ENCODE data around the gene MATR3.

Gene MATR3

GRCh38 chr5:139273322-139273571, 20.3 kb upstream of the MATR3 start:
- DNase-seq: no peak

- peak; percentile 76 to 87 (median 80) for DNase-seq
These were observed 19.8 kb upstream of the MATR3 start for GRCh38 chr5:139273572-139274289.

GRCh38 chr5:139275536-139275935, 18.0 kb upstream of the MATR3 start:
- no peak for DNase-seq

GRCh38 chr5:139275956-139276355, 17.6 kb upstream of the MATR3 start:
- DNase-seq: no peak

GRCh38 chr5:139276426-139276825, 17.1 kb upstream of the MATR3 start:
- DNase-seq: no peak

- DNase-seq: no peak
These were observed 16.4 kb upstream of the MATR3 start for GRCh38 chr5:139277171-139277570.

- no peak for DNase-seq
These were observed 14.8 kb upstream of the MATR3 start for GRCh38 chr5:139278540-139279274.

GRCh38 chr5:139282197-139282557, 11.4 kb upstream of the MATR3 start:
- DNase-seq: no peak

- DNase-seq: no peak
These were observed 10.0 kb upstream of the MATR3 start for GRCh38 chr5:139283252-139284166.

GRCh38 chr5:139284295-139284694, 9.2 kb upstream of the MATR3 start:
- no peak for DNase-seq

GRCh38 chr5:139285651-139286392, 7.7 kb upstream of the MATR3 start:
- no peak for DNase-seq

- no peak for DNase-seq
These were observed 5.5 kb upstream of the MATR3 start for GRCh38 chr5:139287890-139288635.

- DNase-seq: no peak
These were observed 2.5 kb upstream of the MATR3 start for GRCh38 chr5:139291051-139291450.

- DNase-seq: no peak
These were observed 386 bp upstream of the MATR3 start for GRCh38 chr5:139293202-139293506.

GRCh38 chr5:139294374-139295165, 1.0 kb downstream of the MATR3 start:
- DNase-seq: peak; percentile 40 to 78 (median 60)

GRCh38 chr5:139295346-139296057, 2.0 kb downstream of the MATR3 start:
- no peak for DNase-seq

- DNase-seq: no peak
These were observed 2.7 kb downstream of the MATR3 start for GRCh38 chr5:139296198-139296597.

GRCh38 chr5:139296862-139297326, 3.4 kb downstream of the MATR3 start:
- no peak for DNase-seq

GRCh38 chr5:139297439-139298133, 4.0 kb downstream of the MATR3 start:
- no peak for DNase-seq

- no peak for DNase-seq
These were observed 4.7 kb downstream of the MATR3 start for GRCh38 chr5:139298242-139298641.

All from stimulated activated naive CD4-positive, alpha-beta T cell (primary cell).